ENCODE data around the gene IDH3B.

The IDH3B gene

DNA sequence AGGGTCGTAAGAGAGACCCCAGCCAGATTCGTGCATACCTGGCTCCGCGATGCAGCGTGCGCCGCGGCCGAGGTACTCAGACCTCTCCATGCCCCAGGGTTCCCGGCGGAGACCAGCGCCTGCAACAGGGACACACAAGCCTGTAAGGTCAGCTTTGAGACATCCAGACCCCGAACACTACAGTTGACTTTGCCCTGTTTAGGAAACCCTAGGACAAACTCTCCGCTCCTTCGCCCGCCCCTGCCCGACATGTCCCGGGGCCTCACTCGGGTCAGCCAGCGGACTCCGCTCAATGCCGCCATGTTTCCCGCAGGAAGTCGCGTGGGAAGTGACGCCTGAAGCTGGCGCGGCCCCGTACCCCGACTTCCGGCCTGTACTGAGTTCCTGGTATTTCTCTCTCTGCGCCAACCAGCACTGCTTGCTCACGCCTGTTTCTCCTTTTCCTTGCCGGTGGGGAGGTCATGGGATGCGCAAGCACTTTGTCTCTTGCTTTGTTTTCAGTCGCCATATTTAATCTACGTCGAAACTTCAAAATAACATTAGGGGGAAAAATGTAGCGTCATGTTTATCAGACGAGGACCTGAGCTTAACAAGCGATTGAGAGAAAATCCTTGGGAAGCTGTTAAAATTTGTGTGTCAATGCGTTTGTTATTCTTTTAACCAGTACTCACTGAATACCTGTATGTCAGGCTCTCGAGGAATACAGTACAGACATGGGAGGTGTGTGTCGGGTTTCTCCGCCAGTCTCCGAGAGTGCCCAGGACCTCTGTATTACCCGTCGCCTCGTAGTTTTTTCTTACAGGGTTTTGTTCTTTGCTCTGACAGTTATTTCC is at the start of gene IDH3B:
Gene IDH3B, minus strand, starts transcription at position 330 of the 833 bp plus-strand sequence. Its CDS starts 28 bp downstream, at position 302.
- peaks cover 34% of the 10 kb centered on the region for H3K36me3 ChIP-seq (ENCODE audit: control insufficient read depth, insufficient read depth, low read length)
- peak within 1 kb of the TSS; percentile 84 for H3K9ac ChIP-seq (ENCODE audit: low read depth, low read length)
- H3K4me3 ChIP-seq (ENCODE audit: low read depth, low read length): peak within 1 kb of the TSS; percentile 86
- no peaks in the 10 kb centered on the region for H3K4me1 ChIP-seq (ENCODE audit: control insufficient read depth, insufficient read depth, low read length)
- H3K9me3 ChIP-seq (ENCODE audit: control insufficient read depth, insufficient read depth, low read length): no peaks in the 10 kb centered on the region
- peak within 1 kb of the TSS; percentile 99 for H3K27ac ChIP-seq (ENCODE audit: low read depth, low read length)
- H3K27me3 ChIP-seq (ENCODE audit: control insufficient read depth, insufficient read depth, low read length): 0 out of 2 replicates have a peak, but pooled peaks cover 8% of the 10 kb centered on the region

DNA sequence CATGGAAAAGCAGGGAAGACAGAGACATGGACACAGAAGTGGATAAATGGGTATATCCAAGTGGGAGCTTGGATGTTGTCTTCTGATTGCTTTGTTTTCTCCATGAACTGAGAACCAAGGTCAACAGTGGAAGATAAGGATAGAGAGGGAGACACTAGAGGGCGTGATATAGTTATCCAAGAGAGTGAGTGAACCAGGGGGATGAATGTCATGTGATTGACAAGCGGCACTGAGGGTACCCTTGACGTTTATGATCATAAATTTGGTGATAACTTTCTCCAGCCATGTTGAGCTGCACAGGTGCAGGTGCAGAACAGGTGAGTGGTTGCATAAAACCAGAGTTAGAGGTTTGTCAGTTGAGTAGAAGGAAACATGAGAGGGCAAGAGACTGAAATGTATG is 49.3 kb upstream of the IDH3B start:
- Histone ChIP-seq H3K4me3 (ENCODE audit: low read depth, low read length) (no peak overlapping the region), H3K4me1 (ENCODE audit: control insufficient read depth, insufficient read depth, low read length) (peaks cover 5% of the 10 kb centered on the region; the same call in 1 of the 2 replicates), H3K36me3 (ENCODE audit: control insufficient read depth, insufficient read depth, low read length) (no peaks in the 10 kb centered on the region), H3K27me3 (ENCODE audit: control insufficient read depth, insufficient read depth, low read length) (peaks cover 6% of the 10 kb centered on the region), H3K27ac (ENCODE audit: low read depth, low read length) (no peak overlapping the region), H3K9ac (ENCODE audit: low read depth, low read length) (no peak overlapping the region), H3K9me3 (ENCODE audit: control insufficient read depth, insufficient read depth, low read length) (no peaks in the 10 kb centered on the region)

DNA sequence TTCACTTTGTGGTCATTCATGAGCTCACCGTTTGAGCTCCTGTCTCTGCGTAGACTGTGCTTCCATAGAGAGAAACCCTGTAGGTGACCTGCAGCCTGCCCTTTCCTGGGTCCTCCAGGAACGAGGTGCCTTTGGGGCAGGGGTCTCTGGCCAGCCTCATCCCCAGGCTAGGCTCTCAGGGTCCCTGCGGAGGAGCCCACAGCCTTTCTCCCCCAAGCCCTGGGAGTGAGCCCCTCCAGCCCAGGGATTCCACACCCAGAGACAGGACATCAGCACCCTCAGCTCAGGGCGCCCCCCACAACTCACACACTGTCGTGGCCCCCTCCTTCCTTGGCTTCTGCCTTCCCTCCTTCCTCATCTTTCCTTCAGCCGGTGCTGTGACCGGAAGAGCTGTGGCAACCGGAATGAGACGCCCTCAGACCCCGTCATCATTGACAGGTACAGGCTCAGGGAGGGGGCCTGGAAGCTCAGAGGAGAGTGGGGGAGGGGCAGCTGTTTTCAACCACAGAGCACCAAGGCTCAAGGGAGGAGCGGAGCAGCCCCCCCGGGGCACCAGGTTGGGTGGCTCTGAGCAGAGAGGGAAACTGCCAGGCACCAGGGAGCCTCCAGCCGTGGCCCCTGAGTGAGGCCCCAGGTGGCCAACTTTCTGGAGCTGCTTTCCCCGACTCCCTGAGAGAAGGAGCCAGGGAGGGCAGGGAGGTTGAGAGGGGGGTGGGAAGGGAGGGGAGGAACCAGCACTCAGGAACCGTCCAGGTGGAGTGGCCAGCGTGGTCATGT is 45.4 kb upstream of the IDH3B start:
- Histone ChIP-seq H3K27ac (ENCODE audit: low read depth, low read length) (no peak overlapping the region), H3K9ac (ENCODE audit: low read depth, low read length) (no peak overlapping the region), H3K36me3 (ENCODE audit: control insufficient read depth, insufficient read depth, low read length) (no peaks in the 10 kb centered on the region), H3K4me1 (ENCODE audit: control insufficient read depth, insufficient read depth, low read length) (peaks cover 32% of the 10 kb centered on the region), H3K9me3 (ENCODE audit: control insufficient read depth, insufficient read depth, low read length) (no peaks in the 10 kb centered on the region), H3K4me3 (ENCODE audit: low read depth, low read length) (no peak overlapping the region), H3K27me3 (ENCODE audit: control insufficient read depth, insufficient read depth, low read length) (peaks cover 43% of the 10 kb centered on the region)

DNA sequence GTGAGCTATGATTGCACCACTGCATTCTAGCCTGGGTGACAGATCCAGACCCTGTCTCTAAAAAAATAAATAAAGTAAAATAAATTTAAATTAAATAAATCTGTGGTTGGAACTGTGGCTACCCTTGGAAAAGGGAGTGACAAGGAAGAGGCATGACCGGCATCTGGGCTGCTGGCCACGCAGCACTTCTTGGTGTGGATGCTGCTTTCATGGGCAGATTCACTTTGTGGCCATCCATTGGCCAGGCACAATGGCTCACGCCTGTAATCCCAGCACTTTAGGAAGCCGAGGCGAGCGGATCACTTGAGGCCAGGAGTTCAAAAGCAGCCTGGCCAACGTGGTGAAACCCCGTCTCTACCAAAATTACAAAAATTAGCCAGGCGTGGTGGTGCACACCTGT is 44.6 kb upstream of the IDH3B start:
- H3K36me3 ChIP-seq (ENCODE audit: control insufficient read depth, insufficient read depth, low read length): no peaks in the 10 kb centered on the region
- H3K4me3 ChIP-seq (ENCODE audit: low read depth, low read length): no peak overlapping the region
- H3K9ac ChIP-seq (ENCODE audit: low read depth, low read length): no peak overlapping the region
- H3K9me3 ChIP-seq (ENCODE audit: control insufficient read depth, insufficient read depth, low read length): no peaks in the 10 kb centered on the region
- H3K4me1 ChIP-seq (ENCODE audit: control insufficient read depth, insufficient read depth, low read length): peaks cover 32% of the 10 kb centered on the region
- peaks cover 50% of the 10 kb centered on the region for H3K27me3 ChIP-seq (ENCODE audit: control insufficient read depth, insufficient read depth, low read length)
- no peak overlapping the region for H3K27ac ChIP-seq (ENCODE audit: low read depth, low read length)

DNA sequence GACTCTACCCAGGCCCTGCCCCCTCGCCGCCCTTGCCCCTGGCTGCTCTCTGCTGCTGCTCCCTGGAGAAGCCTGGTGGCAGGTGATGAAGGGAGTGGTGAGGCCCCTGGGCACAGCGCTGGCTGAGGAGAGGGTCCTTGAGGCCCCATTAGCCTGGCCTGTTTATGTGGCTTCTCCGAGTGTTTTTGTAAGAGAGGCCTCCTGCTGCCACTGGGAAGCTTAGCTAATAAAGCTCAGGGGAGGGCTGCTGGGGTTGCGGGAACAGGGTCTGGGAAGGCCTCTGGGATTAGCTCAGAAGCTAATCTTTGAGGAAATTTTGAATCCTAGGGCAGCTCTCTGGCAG is 44.0 kb upstream of the IDH3B start:
- no peaks in the 10 kb centered on the region for H3K36me3 ChIP-seq (ENCODE audit: control insufficient read depth, insufficient read depth, low read length)
- no peak overlapping the region for H3K9ac ChIP-seq (ENCODE audit: low read depth, low read length)
- H3K27ac ChIP-seq (ENCODE audit: low read depth, low read length): no peak overlapping the region
- peaks cover 53% of the 10 kb centered on the region for H3K27me3 ChIP-seq (ENCODE audit: control insufficient read depth, insufficient read depth, low read length)
- no peak overlapping the region for H3K4me3 ChIP-seq (ENCODE audit: low read depth, low read length)
- peaks cover 32% of the 10 kb centered on the region for H3K4me1 ChIP-seq (ENCODE audit: control insufficient read depth, insufficient read depth, low read length)
- no peaks in the 10 kb centered on the region for H3K9me3 ChIP-seq (ENCODE audit: control insufficient read depth, insufficient read depth, low read length)

DNA sequence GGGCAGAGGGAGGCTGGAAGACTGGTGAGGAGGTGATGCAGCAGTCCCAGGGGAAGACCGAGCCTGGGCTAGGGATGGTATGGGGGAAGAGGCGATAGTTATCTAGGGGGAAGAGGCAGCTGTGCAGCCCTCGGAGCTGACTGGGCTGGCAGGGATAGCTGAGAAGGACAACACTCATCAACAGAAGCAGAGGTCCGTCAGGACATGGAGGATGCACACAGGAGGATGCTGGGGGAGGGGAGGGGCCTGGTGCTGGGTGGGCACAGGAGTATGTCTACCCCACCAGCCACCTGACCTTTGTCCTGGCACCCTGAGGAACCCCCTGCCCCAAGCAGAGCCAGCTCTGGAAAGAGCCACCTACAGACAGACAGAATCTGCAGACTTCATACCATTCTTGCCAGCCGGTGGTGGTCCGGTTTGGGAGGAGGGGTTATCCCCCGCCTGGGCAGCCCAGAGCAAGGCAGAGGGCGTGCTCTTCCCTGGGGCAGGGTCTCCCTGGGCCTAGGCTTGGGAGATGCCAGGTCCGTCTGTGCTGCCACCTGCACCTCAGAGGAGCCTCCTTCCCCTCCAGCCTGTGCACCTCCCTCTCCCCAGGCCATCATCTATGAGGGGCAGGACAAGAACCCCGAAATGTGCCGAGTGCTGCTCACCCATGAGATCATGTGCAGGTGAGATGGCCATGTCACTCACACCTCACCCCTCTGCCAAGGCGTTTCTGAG is 43.5 kb upstream of the IDH3B start:
- H3K4me1 ChIP-seq (ENCODE audit: control insufficient read depth, insufficient read depth, low read length): peaks cover 32% of the 10 kb centered on the region
- H3K4me3 ChIP-seq (ENCODE audit: low read depth, low read length): no peak overlapping the region
- no peak overlapping the region for H3K27ac ChIP-seq (ENCODE audit: low read depth, low read length)
- H3K36me3 ChIP-seq (ENCODE audit: control insufficient read depth, insufficient read depth, low read length): no peaks in the 10 kb centered on the region
- no peak overlapping the region for H3K9ac ChIP-seq (ENCODE audit: low read depth, low read length)
- no peaks in the 10 kb centered on the region for H3K9me3 ChIP-seq (ENCODE audit: control insufficient read depth, insufficient read depth, low read length)
- H3K27me3 ChIP-seq (ENCODE audit: control insufficient read depth, insufficient read depth, low read length): peaks cover 53% of the 10 kb centered on the region

DNA sequence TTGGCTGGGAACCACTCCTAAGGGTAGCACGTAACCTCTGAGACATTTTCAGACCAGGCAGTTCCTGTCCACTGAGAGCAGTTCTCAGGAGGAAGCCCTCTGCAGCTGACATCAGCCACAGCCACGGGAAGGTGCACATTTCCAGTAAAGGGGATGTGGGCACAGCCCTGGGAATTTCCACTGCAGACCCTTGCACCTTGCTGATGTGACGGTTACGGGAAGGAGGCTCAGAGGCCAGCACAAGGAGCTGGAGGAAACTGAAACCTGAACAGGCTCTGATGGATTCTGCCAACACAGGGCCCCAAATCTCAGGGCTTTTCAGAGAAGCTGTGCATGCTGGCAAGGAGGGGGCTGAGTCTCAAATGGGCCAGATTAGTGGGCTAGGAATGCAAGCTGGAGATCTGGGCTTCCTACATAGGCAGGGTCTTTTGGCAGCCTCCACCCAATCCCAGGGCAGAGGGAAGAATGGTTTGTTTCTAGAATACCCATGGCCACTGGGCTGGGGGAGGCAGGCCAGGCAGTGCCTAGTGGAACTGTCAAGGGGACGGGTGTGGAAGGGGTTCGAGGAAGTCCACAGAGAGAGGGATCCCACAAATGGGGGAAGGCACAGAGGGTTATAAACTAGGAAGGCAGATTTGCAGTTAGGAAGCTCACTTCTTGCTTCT is 42.8 kb upstream of the IDH3B start:
- Histone ChIP-seq H3K9ac (ENCODE audit: low read depth, low read length) (no peak overlapping the region), H3K27me3 (ENCODE audit: control insufficient read depth, insufficient read depth, low read length) (peaks cover 56% of the 10 kb centered on the region), H3K36me3 (ENCODE audit: control insufficient read depth, insufficient read depth, low read length) (no peaks in the 10 kb centered on the region), H3K4me3 (ENCODE audit: low read depth, low read length) (no peak overlapping the region), H3K9me3 (ENCODE audit: control insufficient read depth, insufficient read depth, low read length) (no peaks in the 10 kb centered on the region), H3K4me1 (ENCODE audit: control insufficient read depth, insufficient read depth, low read length) (peaks cover 32% of the 10 kb centered on the region), H3K27ac (ENCODE audit: low read depth, low read length) (no peak overlapping the region)

DNA sequence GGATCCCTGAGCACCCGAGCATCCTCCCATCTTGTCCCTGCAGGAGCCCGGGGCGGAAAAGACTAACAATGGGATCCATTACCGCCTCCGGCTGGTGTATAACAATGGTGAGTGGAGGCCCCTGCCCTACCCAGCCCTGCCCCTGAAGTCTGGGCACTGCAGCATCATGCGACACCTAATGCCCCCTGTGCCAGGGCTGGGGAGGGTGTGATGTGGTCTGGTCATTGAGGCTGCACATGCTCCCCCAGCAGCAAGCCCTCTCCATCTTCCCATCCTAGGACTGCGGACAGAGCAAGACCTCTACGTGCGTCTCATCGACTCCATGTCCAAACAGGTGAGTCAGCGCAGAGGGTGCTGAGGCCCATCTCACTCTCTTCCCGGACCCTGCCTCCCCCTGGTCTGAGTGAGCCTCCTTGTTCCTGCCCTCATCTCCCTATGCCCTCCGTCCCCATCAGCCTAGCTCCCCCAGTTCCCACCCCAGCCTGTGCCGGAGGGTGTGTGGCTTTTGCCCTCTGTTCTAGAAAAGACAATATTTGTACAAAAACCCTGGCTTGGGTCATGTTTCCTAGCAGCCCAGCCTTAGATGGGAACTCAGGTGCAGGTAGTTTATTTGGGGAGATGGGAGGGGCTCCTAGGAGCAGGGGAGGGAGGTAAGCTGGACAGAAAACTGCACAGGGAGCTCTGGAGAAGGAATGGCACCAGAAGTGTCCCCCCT is 42.1 kb upstream of the IDH3B start:
- no peak overlapping the region for H3K9ac ChIP-seq (ENCODE audit: low read depth, low read length)
- no peaks in the 10 kb centered on the region for H3K36me3 ChIP-seq (ENCODE audit: control insufficient read depth, insufficient read depth, low read length)
- peaks cover 38% of the 10 kb centered on the region for H3K4me1 ChIP-seq (ENCODE audit: control insufficient read depth, insufficient read depth, low read length)
- H3K4me3 ChIP-seq (ENCODE audit: low read depth, low read length): no peak overlapping the region
- peaks cover 61% of the 10 kb centered on the region for H3K27me3 ChIP-seq (ENCODE audit: control insufficient read depth, insufficient read depth, low read length)
- no peak overlapping the region for H3K27ac ChIP-seq (ENCODE audit: low read depth, low read length)
- H3K9me3 ChIP-seq (ENCODE audit: control insufficient read depth, insufficient read depth, low read length): no peaks in the 10 kb centered on the region

DNA sequence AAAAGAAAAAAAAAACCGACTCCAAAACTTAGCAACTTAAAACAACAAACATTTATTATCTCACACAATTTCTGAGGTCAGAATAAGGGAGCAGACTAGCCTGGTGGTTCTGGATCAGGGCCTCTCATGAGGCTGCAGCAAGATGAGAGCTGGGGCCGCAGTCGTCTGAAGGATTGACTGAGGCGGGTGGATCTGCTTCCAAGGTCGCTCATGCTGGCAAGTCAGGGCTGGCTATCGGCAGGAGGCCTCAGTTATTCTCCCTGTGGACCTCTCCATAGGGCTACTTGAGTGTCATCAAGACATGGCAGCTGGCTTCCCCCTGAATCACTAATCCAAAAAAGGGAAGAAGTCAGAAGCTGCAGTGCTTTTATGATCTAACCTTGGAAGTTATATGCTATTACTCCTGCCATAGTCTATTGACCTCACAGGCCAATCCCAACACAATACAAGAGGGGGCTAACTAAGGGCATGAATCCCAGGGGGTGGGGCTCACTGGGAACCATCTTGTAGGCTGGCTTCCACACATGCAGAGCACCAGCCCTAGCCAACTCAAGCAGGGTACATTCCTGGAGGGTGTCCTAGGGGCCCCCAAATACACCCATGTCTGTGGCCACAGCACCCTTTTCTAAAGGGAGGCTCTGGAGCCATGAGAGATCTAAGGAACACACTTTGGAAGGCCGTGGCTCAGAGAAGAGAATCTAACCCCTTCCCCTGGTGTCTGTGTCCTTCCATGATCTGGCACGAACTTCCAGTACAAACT is 39.9 kb upstream of the IDH3B start:
- H3K27me3 ChIP-seq (ENCODE audit: control insufficient read depth, insufficient read depth, low read length): peaks cover 83% of the 10 kb centered on the region
- no peak overlapping the region for H3K27ac ChIP-seq (ENCODE audit: low read depth, low read length)
- no peaks in the 10 kb centered on the region for H3K36me3 ChIP-seq (ENCODE audit: control insufficient read depth, insufficient read depth, low read length)
- H3K9ac ChIP-seq (ENCODE audit: low read depth, low read length): no peak overlapping the region
- H3K4me1 ChIP-seq (ENCODE audit: control insufficient read depth, insufficient read depth, low read length): peaks cover 39% of the 10 kb centered on the region
- H3K4me3 ChIP-seq (ENCODE audit: low read depth, low read length): no peak overlapping the region
- H3K9me3 ChIP-seq (ENCODE audit: control insufficient read depth, insufficient read depth, low read length): no peaks in the 10 kb centered on the region
